Measurements from ENCODE around the gene IGLL1.
"Not testable (repeated sequence)": the region's sequence is repeated elsewhere in the genome, so short reads cannot be mapped to it uniquely, and the experiment has no call there.

GRCh38 chr22:23595904-23596303, 15.8 kb upstream of the IGLL1 start:
- TF ChIP-seq CTCF, POLR2A (IDR thresholded peaks at IDR 0.05): not testable (repeated sequence)
